Mesenchymal stem cell (in vitro differentiated cells and primary cell): Measurements from ENCODE around the gene IFT122.

Experiments
- DNase-seq: peaks from one replicate; pipeline ENCODE4 v3.0.0-alpha.2; 2013
- H2AFZ ChIP-seq: one replicate; pipeline ENCODE4 v1.6.1; 2013; ENCODE audit warnings: low read depth, mild to moderate bottlenecking, control low read depth, inconsistent platforms, low read length, moderate library complexity
- H2AK5ac ChIP-seq: 2 replicates; pipeline ENCODE4 v1.6.1; 2013; ENCODE audit warnings: low read length, moderate library complexity, mild to moderate bottlenecking, inconsistent platforms; ENCODE audit not compliant: severe bottlenecking
- H2BK120ac ChIP-seq: one replicate; pipeline ENCODE4 v1.6.1; 2013; ENCODE audit warnings: low read depth, mild to moderate bottlenecking, inconsistent platforms, low read length, moderate library complexity
- H2BK12ac ChIP-seq, 2 experiments: one replicate each; pipeline ENCODE4 v1.6.1; 2013; ENCODE audit warnings: inconsistent platforms in 2 of 2, low read length in 2 of 2, mild to moderate bottlenecking in 2 of 2, moderate library complexity in 2 of 2, control low read depth in 1 of 2
- H2BK15ac ChIP-seq: one replicate; pipeline ENCODE4 v1.6.1; 2013; ENCODE audit warnings: mild to moderate bottlenecking, low read depth, inconsistent platforms; ENCODE audit not compliant: poor library complexity, severe bottlenecking
- H2BK5ac ChIP-seq: 2 replicates; pipeline ENCODE4 v1.6.1; 2013; ENCODE audit warnings: low read depth, mild to moderate bottlenecking, low read length, control low read depth, inconsistent platforms; ENCODE audit not compliant: poor library complexity, severe bottlenecking
- H3K14ac ChIP-seq, 2 experiments: one replicate each; pipeline ENCODE4 v1.6.1; 2013; ENCODE audit warnings: inconsistent platforms in 2 of 2, low read length in 2 of 2, control low read depth in 1 of 2, mild to moderate bottlenecking in 1 of 2, moderate library complexity in 1 of 2
- H3K18ac ChIP-seq, 2 experiments: one replicate each; pipeline ENCODE4 v1.6.1; 2013; ENCODE audit warnings: inconsistent platforms in 2 of 2, low read length in 2 of 2, control low read depth in 1 of 2, low read depth in 1 of 2, mild to moderate bottlenecking in 1 of 2
- H3K23ac ChIP-seq, 2 experiments: one replicate each; pipeline ENCODE4 v1.6.1; 2013; ENCODE audit warnings: inconsistent platforms in 2 of 2, low read length in 2 of 2, mild to moderate bottlenecking in 2 of 2, moderate library complexity in 2 of 2, control low read depth in 1 of 2
- H3K27ac ChIP-seq: 2 replicates; pipeline ENCODE4 v1.5.1; 2013; ENCODE audit warnings: mild to moderate bottlenecking, moderate library complexity, low read length, control low read depth, inconsistent platforms; ENCODE audit not compliant: poor library complexity, severe bottlenecking
- H3K27me3 ChIP-seq, 2 experiments: 2 replicates each; pipeline versions ENCODE4 v1.6.1 to v1.7.0; 2013; ENCODE audit warnings: low read length in 2 of 2, mild to moderate bottlenecking in 2 of 2, moderate library complexity in 2 of 2, control low read depth in 1 of 2, inconsistent platforms in 1 of 2; ENCODE audit not compliant: control insufficient read depth in 1 of 2, insufficient read depth in 1 of 2
- H3K36me3 ChIP-seq, 2 experiments: 2 replicates each; pipeline versions ENCODE4 v1.6.1 to v1.7.0; 2013; ENCODE audit warnings: low read length in 2 of 2, control low read depth in 1 of 2, inconsistent platforms in 1 of 2, low read depth in 1 of 2, mild to moderate bottlenecking in 1 of 2; ENCODE audit not compliant: insufficient read depth in 2 of 2, control insufficient read depth in 1 of 2
- H3K4ac ChIP-seq, 2 experiments: one replicate each; pipeline ENCODE4 v1.6.1; 2013; ENCODE audit warnings: inconsistent platforms in 2 of 2, low read length in 2 of 2, mild to moderate bottlenecking in 2 of 2, moderate library complexity in 2 of 2, control low read depth in 1 of 2, low read depth in 1 of 2
- H3K4me1 ChIP-seq: 2 replicates; pipeline ENCODE4 v1.6.1; 2013; ENCODE audit warnings: low read depth, low read length, control low read depth; ENCODE audit not compliant: control insufficient read depth, insufficient read depth
- H3K4me2 ChIP-seq: 2 replicates; pipeline ENCODE4 v1.6.1; 2013; ENCODE audit warnings: low read length, mild to moderate bottlenecking, inconsistent platforms; ENCODE audit not compliant: poor library complexity, severe bottlenecking
- H3K4me3 ChIP-seq, 2 experiments: 2 replicates each; pipeline versions ENCODE4 v1.5.1 to v1.7.0; 2013; ENCODE audit warnings: low read length in 2 of 2, mild to moderate bottlenecking in 2 of 2, control low read depth in 1 of 2, low read depth in 1 of 2; ENCODE audit not compliant: insufficient read depth in 1 of 2
- H3K79me1 ChIP-seq: replicated peaks from 2 replicates; pipeline ENCODE4 v1.6.1; 2013; ENCODE audit warnings: mild to moderate bottlenecking, control low read depth, low read length, inconsistent platforms; ENCODE audit not compliant: poor library complexity, severe bottlenecking
- H3K9ac ChIP-seq: 2 replicates; pipeline ENCODE4 v1.7.0; 2013; ENCODE audit warnings: mild to moderate bottlenecking, low read length, moderate library complexity
- H3K9me3 ChIP-seq: 2 replicates; pipeline ENCODE4 v1.7.0; 2013; ENCODE audit warnings: mild to moderate bottlenecking, low read length; ENCODE audit not compliant: control insufficient read depth
- H4K8ac ChIP-seq: one replicate; pipeline ENCODE4 v1.6.1; 2013; ENCODE audit warnings: inconsistent platforms, mild to moderate bottlenecking, low read length, moderate library complexity
- H4K91ac ChIP-seq: one replicate; pipeline ENCODE4 v1.6.1; 2013; ENCODE audit warnings: mild to moderate bottlenecking, low read length, inconsistent platforms
- WGBS: methylation state at CpG from one replicate; pipeline ENCODE4 v1.1.7; 2013; ENCODE audit warnings: mixed read lengths; 5-methylcytosine and 5-hydroxymethylcytosine counted together

IFT122 gene

GRCh38 chr3:129449279-129450115 is 9.5 kb downstream of the IFT122 start:
- H2AFZ ChIP-seq: no peak overlapping the region
- peaks cover 5% of the 10 kb centered on the region for H3K79me1 ChIP-seq
- peak overlapping the region; percentile 49 for H2AK5ac ChIP-seq
- no peak overlapping the region for H2BK15ac ChIP-seq
- H4K91ac ChIP-seq: no peak overlapping the region
- no peak overlapping the region for H3K23ac ChIP-seq
- no peak overlapping the region for H3K4ac ChIP-seq
- H3K27ac ChIP-seq: peak overlapping the region; percentile 14
- no peak overlapping the region for H4K8ac ChIP-seq
- H3K9me3 ChIP-seq: no peaks in the 10 kb centered on the region
- H3K18ac ChIP-seq: no peak overlapping the region
- no peak for DNase-seq
- H3K4me1 ChIP-seq: peaks cover 9% of the 10 kb centered on the region
- no peak overlapping the region for H3K4me2 ChIP-seq
- no peak overlapping the region for H3K4me3 ChIP-seq
- no peak overlapping the region for H3K14ac ChIP-seq
- WGBS: 40% methylated on average over 2 of the region's 5 CpGs
- no peak overlapping the region for H2BK120ac ChIP-seq
- no peaks in the 10 kb centered on the region for H3K27me3 ChIP-seq
- no peak overlapping the region for H3K9ac ChIP-seq
- no peak overlapping the region for H2BK12ac ChIP-seq
- no peak overlapping the region for H2BK5ac ChIP-seq
- peaks cover 6 to 37% of the 10 kb centered on the region in 2 experiments for H3K36me3 ChIP-seq

DNA sequence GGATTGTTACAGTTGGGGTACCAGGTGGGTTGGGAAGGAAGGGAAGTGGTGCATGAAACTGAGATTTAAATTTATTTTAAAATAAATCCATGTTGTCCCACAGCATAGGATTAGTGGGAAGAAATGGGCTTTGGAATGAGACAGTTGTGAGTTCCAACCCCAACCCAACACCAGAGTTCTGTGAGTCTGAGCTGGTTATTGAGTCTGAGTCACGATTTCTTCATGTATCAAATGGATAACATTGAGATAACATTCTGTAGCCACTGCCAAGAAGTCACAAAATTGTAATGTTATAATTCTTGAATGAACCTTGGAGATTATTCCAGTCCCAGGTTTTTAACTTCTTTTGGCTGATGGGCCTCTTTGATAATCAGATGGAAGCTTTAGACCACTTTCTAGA is 13.7 kb downstream of the IFT122 start:
- H2AK5ac ChIP-seq: no peak overlapping the region
- H2BK12ac ChIP-seq: no peak overlapping the region
- H4K8ac ChIP-seq: no peak overlapping the region
- no CpG with 5 or more reads among the region's 1 CpG for WGBS
- H3K4me3 ChIP-seq: no peak overlapping the region
- no peak for DNase-seq
- no peak overlapping the region for H3K23ac ChIP-seq
- no peak overlapping the region for H3K4ac ChIP-seq
- no peaks in the 10 kb centered on the region for H3K27me3 ChIP-seq
- peaks cover 11 to 62% of the 10 kb centered on the region in 2 experiments for H3K36me3 ChIP-seq
- no peak overlapping the region for H2AFZ ChIP-seq
- H3K4me1 ChIP-seq: no peaks in the 10 kb centered on the region
- H3K9me3 ChIP-seq: no peaks in the 10 kb centered on the region
- H3K79me1 ChIP-seq: no peaks in the 10 kb centered on the region
- H2BK120ac ChIP-seq: no peak overlapping the region
- no peak overlapping the region for H2BK5ac ChIP-seq
- no peak overlapping the region for H3K27ac ChIP-seq
- no peak overlapping the region for H3K9ac ChIP-seq
- no peak overlapping the region for H3K18ac ChIP-seq
- H3K14ac ChIP-seq: no peak overlapping the region
- no peak overlapping the region for H4K91ac ChIP-seq
- no peak overlapping the region for H3K4me2 ChIP-seq
- H2BK15ac ChIP-seq: no peak overlapping the region

GRCh38 chr3:129460155-129460554 is 20.1 kb downstream of the IFT122 start:
- no peak overlapping the region for H2AK5ac ChIP-seq
- no peak overlapping the region for H3K4ac ChIP-seq
- H3K18ac ChIP-seq: no peak overlapping the region
- no peaks in the 10 kb centered on the region for H3K4me1 ChIP-seq
- H2BK5ac ChIP-seq: no peak overlapping the region
- peaks cover 2 to 56% of the 10 kb centered on the region in 2 experiments for H3K36me3 ChIP-seq
- H3K23ac ChIP-seq: no peak overlapping the region
- no peaks in the 10 kb centered on the region for H3K27me3 ChIP-seq
- no peak overlapping the region for H3K4me3 ChIP-seq
- no peak overlapping the region for H4K8ac ChIP-seq
- H3K9me3 ChIP-seq: no peaks in the 10 kb centered on the region
- no peak overlapping the region for H2BK120ac ChIP-seq
- no peak for DNase-seq
- no peak overlapping the region for H3K27ac ChIP-seq
- H3K14ac ChIP-seq: no peak overlapping the region
- H2BK12ac ChIP-seq: no peak overlapping the region
- H4K91ac ChIP-seq: no peak overlapping the region
- no peak overlapping the region for H3K9ac ChIP-seq
- no peak overlapping the region for H2BK15ac ChIP-seq
- 100% methylated on average over 2 of the region's 3 CpGs for WGBS
- no peak overlapping the region for H3K4me2 ChIP-seq
- no peak overlapping the region for H2AFZ ChIP-seq
- H3K79me1 ChIP-seq: peaks cover 2% of the 10 kb centered on the region

DNA sequence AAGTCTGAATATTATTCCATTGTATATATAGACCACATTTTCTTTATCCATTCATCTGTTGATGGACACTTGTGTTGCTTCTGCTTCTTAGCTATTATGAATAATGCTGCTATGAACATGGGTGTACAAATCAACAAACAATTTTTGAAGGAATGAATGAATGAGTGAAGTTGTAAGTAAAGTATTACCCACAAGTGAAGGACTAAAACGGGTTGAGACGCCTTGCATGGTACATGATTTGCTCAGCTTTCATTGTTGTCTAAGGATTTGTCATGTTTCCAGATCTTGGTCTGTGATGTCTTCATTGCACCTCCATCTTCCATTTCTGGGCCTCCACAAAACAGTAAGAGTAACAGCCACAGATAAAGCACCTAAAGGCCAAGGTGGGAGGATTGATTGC is 20.5 kb downstream of the IFT122 start:
- Histone ChIP-seq H3K4me2 (no peak overlapping the region), H2BK5ac (no peak overlapping the region), H3K9me3 (no peaks in the 10 kb centered on the region), H2BK12ac (no peak overlapping the region), H2AK5ac (no peak overlapping the region), H3K23ac (no peak overlapping the region), H2AFZ (no peak overlapping the region), H2BK120ac (no peak overlapping the region), H3K18ac (no peak overlapping the region), H3K27ac (no peak overlapping the region), H2BK15ac (no peak overlapping the region), H3K79me1 (peaks cover 2% of the 10 kb centered on the region), H3K36me3 (peaks cover 2 to 57% of the 10 kb centered on the region in 2 experiments), H4K91ac (no peak overlapping the region), H3K14ac (no peak overlapping the region), H3K4me3 (no peak overlapping the region), H4K8ac (peak overlapping the region; percentile 45), H3K4ac (no peak overlapping the region), H3K27me3 (no peaks in the 10 kb centered on the region), H3K9ac (no peak overlapping the region), H3K4me1 (no peaks in the 10 kb centered on the region)
- WGBS: 95% methylated on average over 2 of the region's 2 CpGs
- no peak for DNase-seq
